ENCODE data around the gene GAK.

GRCh38 chr4:819401-820229 is 112.5 kb downstream of the GAK start:
- TF ChIP-seq POLR2A (IDR thresholded peaks at IDR 0.05; ENCODE audit: extremely low read depth, insufficient read length): no peak
- TF ChIP-seq MAX (IDR thresholded peaks at IDR 0.05; ENCODE audit: low read depth, low read length): no peak
- no peak for TF ChIP-seq CTCF (IDR thresholded peaks at IDR 0.05; ENCODE audit: low read depth, low read length)
- no peak for TF ChIP-seq MYC (IDR thresholded peaks at IDR 0.05; ENCODE audit: low read depth, low read length)

Data from NB4 (cell line).